ENCODE results near the gene HLA-DOB.

HLA-DOB gene

DNA sequence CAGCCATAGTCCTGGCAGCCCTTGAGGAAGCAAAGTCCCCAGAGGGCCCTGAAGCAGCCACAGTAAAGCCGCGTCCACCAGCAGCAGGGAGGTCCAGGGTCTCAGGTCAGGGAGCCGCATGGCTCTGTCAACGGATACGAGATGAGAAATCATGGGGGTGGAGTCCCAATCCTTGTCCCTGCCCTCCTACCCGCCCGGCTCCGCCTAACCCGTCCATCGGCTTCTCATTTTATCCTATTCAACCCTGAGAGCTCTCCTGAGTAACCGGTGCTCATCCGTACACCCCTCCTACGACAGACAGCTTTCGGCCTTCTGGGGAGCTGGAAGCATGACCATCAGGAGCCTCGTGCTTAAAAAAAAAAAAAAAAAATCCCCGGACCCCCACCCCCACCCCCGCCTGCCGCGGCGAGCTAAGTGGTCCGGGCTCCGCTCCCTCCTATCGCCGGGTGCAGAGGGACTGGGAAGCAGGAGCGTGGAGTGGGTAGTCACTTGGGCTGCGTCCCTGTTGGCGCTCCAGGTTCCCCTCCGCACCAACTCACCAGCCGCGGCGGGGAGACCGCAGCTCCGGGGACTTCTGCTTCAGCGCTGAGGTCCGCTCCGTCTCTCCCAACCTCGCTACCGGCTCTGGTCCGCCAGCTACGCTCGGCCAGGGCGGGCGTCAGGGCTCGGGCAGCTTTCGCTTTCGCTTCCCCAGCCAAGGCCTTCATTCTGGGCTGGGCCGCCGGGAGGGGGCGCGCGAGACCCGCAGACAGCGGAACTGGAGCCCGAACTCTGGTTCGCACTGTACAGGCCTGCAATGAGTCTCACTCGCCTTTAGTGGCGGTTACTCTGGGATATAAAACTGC is 21.5 kb upstream of the HLA-DOB start, which contains the start of gene TAP2:
Gene TAP2 (minus strand): TSS at position 626 of the 845 bp plus-strand sequence. CDS start 506 bp downstream, at position 120.
- H3K36me3 Mint-ChIP-seq (ENCODE audit: low read depth) = peaks cover 70% of the 10 kb centered on the region
- intact Hi-C loops (cut with micrococcal nuclease) = loop anchor here (1.0 to 2.0 kb wide), 2 partner anchors 16 to 30 kb away; partner anchors contain the start of gene PSMB9
- no peaks in the 10 kb centered on the region for H3K9me3 Mint-ChIP-seq
- no peaks in the 10 kb centered on the region for H3K27me3 Mint-ChIP-seq
- peaks cover 57% of the 10 kb centered on the region for H3K4me1 Mint-ChIP-seq (ENCODE audit: low read depth)
- peak within 1 kb of the TSS; percentile 88 for H3K27ac Mint-ChIP-seq
- H3K4me3 Mint-ChIP-seq = peak within 1 kb of the TSS; percentile 83

DNA sequence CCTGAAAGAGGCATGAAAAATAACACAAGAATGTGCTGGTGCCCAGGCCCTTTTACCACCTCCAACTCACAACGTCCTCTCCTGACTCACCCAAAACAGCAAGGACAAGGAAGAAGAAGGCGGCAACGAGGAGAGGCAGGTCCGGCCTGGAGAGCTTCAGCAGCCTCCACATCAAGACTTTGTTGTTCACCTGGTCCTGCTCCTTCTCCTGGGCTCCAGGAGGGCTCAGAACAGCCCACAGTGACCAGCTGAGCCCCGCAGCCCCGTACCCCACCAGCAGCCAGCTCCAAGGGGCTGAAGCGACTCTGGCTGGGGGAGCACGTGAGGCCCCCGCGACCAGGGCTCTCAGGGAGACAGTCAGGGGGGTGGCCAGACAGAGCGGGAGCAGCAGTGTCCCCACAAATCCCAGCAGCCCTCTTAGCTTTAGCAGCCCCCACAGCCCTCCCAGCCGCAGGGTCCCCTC is 20.9 kb upstream of the HLA-DOB start:
- Mint-ChIP-seq H3K27ac (peak overlapping the region; percentile 88), H3K4me1 (ENCODE audit: low read depth) (peaks cover 50% of the 10 kb centered on the region), H3K27me3 (no peaks in the 10 kb centered on the region), H3K4me3 (peak overlapping the region; percentile 83), H3K36me3 (ENCODE audit: low read depth) (peaks cover 75% of the 10 kb centered on the region), H3K9me3 (no peaks in the 10 kb centered on the region)
- intact Hi-C loops (cut with micrococcal nuclease) = loop anchor here (1.0 to 2.0 kb wide), 2 partner anchors 17 to 31 kb away; partner anchors contain the start of gene PSMB9

DNA sequence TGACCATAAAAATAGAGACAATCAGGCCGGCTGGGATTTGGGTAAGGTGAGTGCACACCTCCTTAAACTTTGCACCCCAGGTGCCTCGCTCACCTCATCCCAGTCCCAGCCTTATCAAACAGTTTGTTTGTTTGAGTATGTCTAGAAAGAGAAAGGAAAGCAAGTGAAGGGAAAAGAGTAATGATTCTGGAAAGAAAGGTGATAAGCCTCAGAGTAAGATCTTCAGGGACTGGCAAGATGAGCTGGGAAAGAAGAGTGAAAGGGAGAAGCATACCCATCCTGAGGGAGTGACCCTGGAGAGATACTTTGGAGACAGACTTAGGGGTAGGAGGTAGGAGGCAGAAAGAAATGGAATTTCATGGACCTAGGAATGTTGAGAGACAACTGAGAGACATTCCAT is 20.1 kb upstream of the HLA-DOB start:
- H3K27ac Mint-ChIP-seq = peak overlapping the region; percentile 88
- H3K9me3 Mint-ChIP-seq = no peaks in the 10 kb centered on the region
- H3K4me3 Mint-ChIP-seq = no peak overlapping the region
- H3K4me1 Mint-ChIP-seq (ENCODE audit: low read depth) = peaks cover 42% of the 10 kb centered on the region
- no peaks in the 10 kb centered on the region for H3K27me3 Mint-ChIP-seq
- peaks cover 75% of the 10 kb centered on the region for H3K36me3 Mint-ChIP-seq (ENCODE audit: low read depth)
- intact Hi-C loops (cut with micrococcal nuclease) = no loop called here

DNA sequence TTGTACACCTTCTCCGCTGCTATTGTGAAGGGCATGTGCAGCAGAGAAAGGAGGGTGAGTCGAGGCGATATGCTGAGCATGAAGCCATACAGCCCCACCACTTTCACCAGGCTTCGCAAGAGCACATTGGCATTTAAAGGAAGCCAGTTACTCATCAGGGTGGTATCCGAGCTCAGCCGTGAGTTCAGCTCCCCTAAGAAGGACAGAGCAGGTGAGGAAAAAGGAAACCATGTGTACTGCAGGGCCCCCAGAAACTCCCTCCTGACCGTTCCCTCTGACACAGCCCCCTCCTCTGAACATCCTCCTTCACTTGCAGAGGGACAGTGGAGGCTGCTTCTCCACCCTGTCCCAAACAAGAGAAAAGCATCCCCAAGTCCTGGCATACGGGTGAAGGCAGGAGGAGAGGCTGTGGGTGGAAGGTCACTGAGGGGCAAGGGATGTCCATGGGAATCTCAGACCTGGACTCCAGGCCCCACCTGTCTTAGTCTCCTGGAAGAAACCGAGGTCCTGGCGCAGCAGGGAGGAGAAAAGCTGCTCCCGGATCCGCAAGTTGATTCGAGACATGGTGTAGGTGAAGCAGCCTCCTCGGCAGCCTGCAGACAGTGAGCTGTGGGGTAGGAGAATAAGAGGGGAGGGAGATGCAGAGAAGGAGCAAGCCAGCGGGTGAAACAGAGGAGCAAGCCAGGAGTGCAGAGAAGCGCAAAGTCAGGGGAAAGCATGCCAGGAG is 18.5 kb upstream of the HLA-DOB start:
- Mint-ChIP-seq H3K4me3 (no peak overlapping the region), H3K36me3 (ENCODE audit: low read depth) (peaks cover 75% of the 10 kb centered on the region), H3K27ac (no peak overlapping the region), H3K27me3 (no peaks in the 10 kb centered on the region), H3K4me1 (ENCODE audit: low read depth) (peaks cover 27% of the 10 kb centered on the region), H3K9me3 (no peaks in the 10 kb centered on the region)
- intact Hi-C loops (cut with micrococcal nuclease) = no loop called here

DNA sequence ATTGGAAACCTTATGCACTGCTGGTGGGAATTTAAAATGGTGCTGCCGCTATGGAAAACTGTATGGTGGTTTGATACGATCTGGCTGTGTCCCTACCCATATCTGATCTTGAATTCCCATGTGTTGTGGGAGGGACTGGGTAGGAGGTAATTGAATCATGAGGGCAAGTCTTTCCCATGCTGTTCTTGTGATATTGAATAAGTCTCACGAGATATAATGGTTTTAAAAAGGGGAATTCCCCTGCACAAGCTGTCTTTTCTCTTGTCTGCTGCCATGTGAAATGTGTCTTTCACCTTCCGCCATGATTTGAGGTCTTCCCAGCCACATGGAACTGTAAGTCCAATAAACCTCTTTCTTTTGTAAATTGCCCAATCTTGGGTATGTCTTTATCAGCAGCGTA is 16.9 kb upstream of the HLA-DOB start:
- Mint-ChIP-seq H3K4me1 (ENCODE audit: low read depth) (peaks cover 21% of the 10 kb centered on the region), H3K4me3 (no peak overlapping the region), H3K27me3 (no peaks in the 10 kb centered on the region), H3K36me3 (ENCODE audit: low read depth) (peaks cover 87% of the 10 kb centered on the region), H3K27ac (no peak overlapping the region), H3K9me3 (no peaks in the 10 kb centered on the region)
- intact Hi-C loops (cut with micrococcal nuclease) = no loop called here

GRCh38 chr6:32832535-32832934 is 15.7 kb upstream of the HLA-DOB start:
- H3K27ac Mint-ChIP-seq = no peak overlapping the region
- no peaks in the 10 kb centered on the region for H3K27me3 Mint-ChIP-seq
- H3K36me3 Mint-ChIP-seq (ENCODE audit: low read depth) = peaks cover 97% of the 10 kb centered on the region
- intact Hi-C loops (cut with micrococcal nuclease) = no loop called here
- H3K4me3 Mint-ChIP-seq = no peak overlapping the region
- peaks cover 17% of the 10 kb centered on the region for H3K4me1 Mint-ChIP-seq (ENCODE audit: low read depth)
- no peaks in the 10 kb centered on the region for H3K9me3 Mint-ChIP-seq

GRCh38 chr6:32830936-32831335 is 14.1 kb upstream of the HLA-DOB start:
- Mint-ChIP-seq H3K4me3 (no peak overlapping the region), H3K27ac (no peak overlapping the region), H3K36me3 (ENCODE audit: low read depth) (peaks cover 93% of the 10 kb centered on the region), H3K4me1 (ENCODE audit: low read depth) (peaks cover 6% of the 10 kb centered on the region), H3K9me3 (no peaks in the 10 kb centered on the region), H3K27me3 (no peaks in the 10 kb centered on the region)
- intact Hi-C loops (cut with micrococcal nuclease) = no loop called here

GRCh38 chr6:32830017-32830416 is 13.2 kb upstream of the HLA-DOB start:
- Mint-ChIP-seq H3K27ac (no peak overlapping the region), H3K4me1 (ENCODE audit: low read depth) (no peaks in the 10 kb centered on the region), H3K9me3 (no peaks in the 10 kb centered on the region), H3K27me3 (no peaks in the 10 kb centered on the region), H3K36me3 (ENCODE audit: low read depth) (peaks cover 83% of the 10 kb centered on the region), H3K4me3 (no peak overlapping the region)
- intact Hi-C loops (cut with micrococcal nuclease) = no loop called here

DNA sequence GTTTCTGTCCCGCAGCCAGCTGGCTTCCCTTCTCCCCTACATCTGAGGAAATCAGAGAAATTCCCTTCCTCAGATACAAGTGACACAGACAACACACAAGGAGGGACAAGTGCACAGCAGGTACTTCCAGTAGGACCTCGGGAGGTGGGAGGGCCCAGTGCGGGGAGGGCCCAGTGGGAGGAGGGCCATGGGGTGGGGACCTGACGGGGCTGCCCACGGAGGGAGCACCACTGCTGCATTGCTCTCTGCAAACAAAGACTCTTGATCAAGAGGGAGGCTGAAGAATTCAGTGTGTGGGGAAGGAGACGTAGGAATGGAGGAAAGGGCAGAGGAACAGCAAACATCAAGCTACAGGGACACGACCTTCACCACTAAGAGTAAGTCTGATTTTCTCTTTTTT is 12.7 kb upstream of the HLA-DOB start:
- Mint-ChIP-seq H3K27ac (no peak overlapping the region), H3K27me3 (no peaks in the 10 kb centered on the region), H3K9me3 (no peaks in the 10 kb centered on the region), H3K4me3 (no peak overlapping the region), H3K4me1 (ENCODE audit: low read depth) (no peaks in the 10 kb centered on the region), H3K36me3 (ENCODE audit: low read depth) (peaks cover 78% of the 10 kb centered on the region)
- intact Hi-C loops (cut with micrococcal nuclease) = no loop called here

- H3K4me1 Mint-ChIP-seq (ENCODE audit: low read depth) = peaks cover under 1% of the 10 kb centered on the region
- intact Hi-C loops (cut with micrococcal nuclease) = no loop called here
- no peak overlapping the region for H3K27ac Mint-ChIP-seq
- H3K36me3 Mint-ChIP-seq (ENCODE audit: low read depth) = peaks cover 54% of the 10 kb centered on the region
- H3K4me3 Mint-ChIP-seq = no peak overlapping the region
- no peaks in the 10 kb centered on the region for H3K9me3 Mint-ChIP-seq
- no peaks in the 10 kb centered on the region for H3K27me3 Mint-ChIP-seq
Observed at GRCh38 chr6:32827025-32827424, 10.2 kb upstream of the HLA-DOB start.

DNA sequence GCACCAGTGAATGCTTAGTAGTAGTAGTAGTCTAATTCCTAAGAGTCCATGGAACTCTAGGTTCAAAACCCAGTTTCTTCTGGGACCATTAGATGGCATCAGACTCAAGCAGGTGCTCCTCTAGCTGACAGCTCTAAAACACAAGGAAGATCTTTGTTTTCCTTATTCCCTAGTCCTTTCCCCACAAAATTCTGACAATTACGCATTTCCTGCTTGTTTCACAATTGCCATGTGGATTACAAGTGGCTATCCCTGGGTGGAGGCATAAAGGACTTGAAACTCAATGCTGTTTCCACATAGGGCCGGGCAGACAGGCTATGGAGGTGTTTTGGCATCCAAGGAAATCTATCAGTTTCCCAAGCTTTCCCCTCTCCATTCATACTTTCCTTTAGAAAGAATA is 9.2 kb upstream of the HLA-DOB start:
- H3K27me3 Mint-ChIP-seq = no peaks in the 10 kb centered on the region
- intact Hi-C loops (cut with micrococcal nuclease) = no loop called here
- peaks cover 44% of the 10 kb centered on the region for H3K36me3 Mint-ChIP-seq (ENCODE audit: low read depth)
- H3K4me1 Mint-ChIP-seq (ENCODE audit: low read depth) = peaks cover 11% of the 10 kb centered on the region
- no peak overlapping the region for H3K27ac Mint-ChIP-seq
- no peaks in the 10 kb centered on the region for H3K9me3 Mint-ChIP-seq
- no peak overlapping the region for H3K4me3 Mint-ChIP-seq

DNA sequence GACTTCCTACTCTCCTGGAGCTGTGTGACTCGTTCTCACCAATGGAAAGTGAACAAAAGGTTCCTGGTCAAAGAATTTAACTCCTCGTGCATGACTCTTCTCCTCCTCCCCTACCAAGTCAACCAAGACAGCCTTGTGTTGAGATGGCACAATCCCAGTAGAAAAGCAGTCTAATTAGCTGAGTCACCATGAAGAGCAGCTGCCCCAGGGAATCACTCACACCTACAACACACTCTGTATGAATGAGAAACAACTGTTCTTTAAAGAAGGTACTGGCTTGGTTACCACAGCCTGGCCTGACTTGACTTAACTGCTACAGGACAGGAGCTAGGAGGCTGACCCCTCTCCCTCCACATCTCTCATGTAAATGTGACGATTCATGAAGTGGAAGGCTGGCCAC is 2.9 kb upstream of the HLA-DOB start:
- Mint-ChIP-seq H3K36me3 (ENCODE audit: low read depth) (no peaks in the 10 kb centered on the region), H3K27me3 (no peaks in the 10 kb centered on the region), H3K4me3 (no peak overlapping the region), H3K27ac (peak overlapping the region; percentile 48), H3K9me3 (no peaks in the 10 kb centered on the region), H3K4me1 (ENCODE audit: low read depth) (peaks cover 49% of the 10 kb centered on the region)
- intact Hi-C loops (cut with micrococcal nuclease) = loop anchor here (5.0 kb wide), 1 partner anchor 48 kb away; no protein-coding TSS in a partner anchor

GRCh38 chr6:32818867-32819266 is 2.1 kb upstream of the HLA-DOB start:
- Mint-ChIP-seq H3K36me3 (ENCODE audit: low read depth) (no peaks in the 10 kb centered on the region), H3K27ac (no peak overlapping the region), H3K4me1 (ENCODE audit: low read depth) (peaks cover 49% of the 10 kb centered on the region), H3K4me3 (no peak overlapping the region), H3K27me3 (no peaks in the 10 kb centered on the region), H3K9me3 (no peaks in the 10 kb centered on the region)
- intact Hi-C loops (cut with micrococcal nuclease) = no loop called here

DNA sequence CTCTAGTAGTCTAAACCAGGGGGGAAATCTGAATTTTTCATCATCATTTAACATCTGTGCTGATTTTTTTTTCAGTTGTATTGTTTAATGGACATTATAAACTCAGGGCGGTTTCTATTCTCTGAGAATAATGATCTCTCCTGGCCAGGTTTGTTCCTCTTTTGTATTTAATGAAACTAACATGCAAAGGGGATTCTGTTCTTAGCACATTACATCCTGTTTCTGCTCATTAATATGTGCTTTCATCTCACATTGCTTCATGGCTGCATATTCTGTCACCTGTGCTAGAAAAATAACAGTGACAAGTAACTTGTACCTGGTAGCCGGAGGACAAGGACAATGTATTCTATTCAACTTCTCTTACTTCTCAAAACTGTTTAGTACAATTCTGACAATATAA is 806 bp downstream of the HLA-DOB start:
- Mint-ChIP-seq H3K9me3 (no peaks in the 10 kb centered on the region), H3K4me1 (ENCODE audit: low read depth) (peaks cover 39% of the 10 kb centered on the region), H3K4me3 (no peak overlapping the region), H3K36me3 (ENCODE audit: low read depth) (no peaks in the 10 kb centered on the region), H3K27me3 (peaks cover 1% of the 10 kb centered on the region), H3K27ac (no peak overlapping the region)
- intact Hi-C loops (cut with micrococcal nuclease) = no loop called here

All from dendritic cell treated with granulocyte-macrophage colony-stimulating factor and Interleukin-4, amounts not matched to agents 40 ng/mL and 50 ng/mL, for 4 days (primary cell).